ENCODE data around the gene CPVL.

CPVL gene

DNA sequence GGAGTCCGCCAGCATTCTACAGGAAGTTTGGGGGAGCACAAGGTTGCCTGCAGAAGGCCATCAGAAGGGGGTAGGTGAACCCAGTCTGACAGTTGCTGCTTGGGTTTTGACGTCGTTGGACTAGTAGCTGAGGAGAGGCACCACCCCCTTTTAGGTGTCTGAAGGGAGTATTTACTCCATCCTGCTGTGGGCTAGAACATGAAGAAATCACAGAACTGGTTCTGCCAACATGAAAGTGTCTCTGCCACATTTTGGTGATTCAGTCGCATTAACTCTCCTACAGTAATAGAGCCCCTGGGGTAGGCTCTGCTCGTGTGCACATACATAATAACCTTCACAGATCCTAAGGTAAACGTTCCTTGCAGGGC is 187.4 kb downstream of the CPVL start:
- DNase-seq, result no peak

DNA sequence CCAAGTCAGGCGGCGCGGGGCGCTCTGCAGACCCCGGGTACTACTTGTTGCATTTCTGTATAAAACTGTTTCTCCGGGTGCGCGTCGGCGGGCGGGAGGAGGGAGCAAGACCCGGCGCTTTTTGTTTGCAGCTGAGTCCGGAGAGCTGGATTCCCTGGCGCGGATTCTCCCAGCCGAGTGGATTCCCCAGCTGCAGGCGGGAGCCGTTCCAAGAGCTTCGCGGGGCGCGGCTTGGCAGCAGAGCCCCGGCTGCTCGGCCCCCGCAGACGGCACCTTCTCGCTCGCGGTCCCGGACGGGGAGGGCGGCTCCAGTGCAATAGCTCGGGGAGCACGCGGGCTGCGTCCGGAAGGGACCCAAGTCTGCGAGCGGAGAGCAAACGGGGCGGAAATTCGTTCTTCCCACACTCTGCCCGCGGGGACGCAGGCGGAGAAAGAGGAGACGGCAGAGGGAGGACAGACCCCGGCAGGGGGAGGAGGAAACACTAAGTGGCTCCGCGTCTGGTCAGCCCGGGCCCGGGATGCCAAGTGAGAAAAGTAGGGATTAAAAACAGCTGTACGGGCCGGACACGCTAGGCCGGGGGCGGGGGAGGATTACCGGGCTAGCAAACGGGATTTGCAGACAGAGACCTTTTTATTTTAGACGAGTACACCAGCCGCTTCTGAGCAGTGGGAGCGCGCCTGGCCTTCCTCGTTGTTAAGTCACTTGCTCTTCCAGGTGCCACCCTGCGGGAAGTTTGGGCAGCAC is 187.9 kb downstream of the CPVL start, which contains the start of gene TRIL:
Gene TRIL, minus strand, starts transcription at position 96 of the 745 bp plus-strand sequence. CDS start 284 bp downstream, outside the sequence.
- no peak for DNase-seq

DNA sequence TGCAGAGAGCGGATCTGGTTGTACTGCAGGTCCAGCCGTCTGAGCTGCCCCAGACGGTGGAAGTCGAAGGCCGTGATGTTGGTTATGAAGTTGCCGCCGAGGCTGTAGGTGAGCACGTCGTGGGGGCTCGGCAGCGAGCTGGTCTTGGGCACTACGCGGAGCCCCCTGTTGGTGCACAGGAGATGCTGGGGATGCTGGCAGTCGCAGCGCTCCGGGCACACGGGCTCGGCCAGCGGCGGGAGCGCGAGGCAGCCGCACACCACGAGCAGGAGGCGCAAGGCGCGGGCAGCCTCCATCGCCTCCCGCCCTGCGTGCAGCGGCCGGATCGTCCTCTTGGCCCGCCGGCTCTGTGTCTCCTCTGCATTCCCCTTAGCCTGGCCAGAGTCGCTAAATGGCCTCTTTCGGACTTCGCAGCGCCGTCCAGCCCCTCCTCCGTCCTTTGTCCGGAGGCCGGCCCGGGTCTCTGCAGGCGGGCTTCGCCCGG is 188.5 kb downstream of the CPVL start:
- DNase-seq, result no peak

DNA sequence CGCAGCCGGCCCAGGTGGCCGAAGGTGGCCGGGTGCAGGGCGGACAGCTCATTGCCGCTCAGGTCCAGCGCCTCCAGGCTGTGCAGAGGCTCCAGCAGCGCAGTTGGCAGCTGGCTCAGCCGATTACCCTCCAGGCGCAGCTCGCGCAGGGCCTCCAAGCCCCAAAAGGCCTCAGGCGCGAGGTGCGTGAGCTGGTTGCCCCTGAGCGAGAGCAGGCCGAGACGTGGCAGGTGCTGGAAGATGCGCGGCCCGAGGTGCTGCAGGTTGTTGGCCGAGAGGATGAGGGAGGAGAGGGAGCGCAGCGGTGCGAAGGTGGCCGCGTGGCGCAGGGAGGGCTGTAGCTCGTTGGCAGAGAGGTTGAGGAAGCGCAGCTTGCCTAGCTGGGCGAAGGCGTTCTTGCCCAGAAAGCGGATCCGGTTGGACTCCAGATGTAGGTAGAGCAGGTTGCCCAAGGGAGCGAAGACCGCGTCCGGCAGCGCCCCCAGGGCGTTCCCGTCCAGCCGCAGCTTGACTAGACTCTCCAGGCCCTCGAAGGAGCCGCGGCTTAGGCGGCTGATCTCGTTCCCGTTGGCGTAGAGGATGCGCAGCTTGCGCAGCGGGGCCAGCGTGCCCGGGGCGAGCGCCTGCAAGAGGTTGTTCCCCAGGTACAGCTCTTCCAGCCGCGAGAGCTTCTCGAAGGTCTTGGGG is 189.1 kb downstream of the CPVL start:
- DNase-seq, result peak in 1 of 5 donors; percentile 4

DNA sequence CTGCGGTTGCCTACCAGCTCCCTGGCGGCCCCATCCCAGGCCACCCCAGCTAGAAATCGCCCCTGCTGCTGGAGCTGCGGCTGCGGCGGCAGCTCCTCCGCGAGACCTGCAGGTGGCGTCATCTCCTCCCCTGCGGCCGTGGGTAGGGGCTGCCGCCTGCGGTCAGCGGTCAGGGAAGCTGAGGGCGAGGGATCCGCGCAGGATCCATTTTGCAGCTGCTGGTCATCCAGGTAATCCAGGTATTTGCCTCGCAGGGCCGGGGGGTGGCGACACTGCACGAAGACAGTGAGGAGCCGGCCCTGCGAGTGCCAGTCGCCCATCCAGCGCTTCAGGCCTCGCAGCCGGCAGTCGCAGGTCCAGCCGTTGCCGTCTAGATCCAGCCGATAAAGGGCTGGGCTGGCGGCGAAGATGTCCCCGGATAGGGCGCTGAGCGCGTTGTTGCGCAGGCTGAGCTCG is 189.7 kb downstream of the CPVL start:
- DNase-seq, result peak in 1 of 5 donors; percentile 15

DNA sequence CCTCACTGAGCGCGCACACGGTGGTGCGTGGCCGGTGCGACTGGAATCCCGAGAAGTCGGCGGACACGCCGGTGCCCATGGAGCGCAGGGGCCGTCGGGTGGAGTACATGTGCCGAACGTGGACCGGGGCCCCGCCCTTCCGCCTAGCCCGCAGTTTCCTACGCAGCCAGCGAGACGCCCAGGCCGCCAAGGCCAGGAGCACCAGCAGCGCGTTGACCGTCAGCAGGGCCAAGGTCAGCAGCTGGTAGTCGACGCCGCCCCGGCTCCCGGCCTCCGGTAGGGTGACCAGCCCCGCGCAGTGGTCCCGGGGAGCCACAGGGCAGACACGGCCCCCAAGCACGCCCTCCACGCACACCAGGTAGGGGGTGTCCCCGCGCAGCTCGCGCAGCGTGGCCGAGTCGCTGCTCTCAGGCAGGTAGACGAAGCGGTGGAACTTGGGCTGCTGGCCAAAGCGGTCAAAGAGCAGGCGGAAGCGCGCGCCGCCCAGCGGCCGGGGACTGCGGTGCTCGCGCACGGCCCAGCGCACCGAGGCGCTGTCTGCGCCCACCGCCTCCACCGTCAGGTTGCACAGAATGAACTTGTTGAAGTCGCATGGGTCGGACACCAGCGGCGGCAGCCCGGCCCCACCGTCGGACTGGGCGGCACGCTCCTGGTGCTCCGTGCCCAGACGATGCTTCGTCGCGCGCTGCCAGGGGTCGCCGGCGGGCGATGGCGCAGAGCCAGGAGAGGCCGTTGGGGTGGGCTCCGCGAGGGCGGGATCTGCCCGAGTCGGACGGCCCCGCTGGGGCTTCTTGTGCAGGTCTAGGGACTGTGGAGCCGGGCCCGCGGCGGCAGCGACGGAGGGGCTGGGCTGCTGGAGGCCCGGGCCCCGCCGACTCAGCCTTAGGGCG is 190.4 kb downstream of the CPVL start:
- DNase-seq, result peak in 1 of 5 donors; percentile 20

DNA sequence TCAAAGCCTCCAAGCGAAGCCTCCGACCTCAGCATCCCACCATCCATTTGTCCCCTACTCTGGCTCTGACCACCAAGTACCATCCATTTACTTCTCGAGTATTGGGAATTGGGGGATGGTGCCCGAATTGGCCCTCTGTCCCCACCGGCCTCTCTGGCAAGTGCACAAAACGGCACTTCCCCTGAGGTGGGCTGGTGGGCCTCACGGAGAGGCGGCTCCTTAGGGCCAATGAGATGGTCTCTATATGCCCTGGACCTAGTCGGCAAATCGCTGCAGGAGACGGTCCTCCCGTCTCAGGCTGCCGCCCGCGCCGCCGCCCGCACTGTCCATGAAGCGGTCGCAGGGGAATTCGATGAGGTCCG is 191.0 kb downstream of the CPVL start:
- no peak for DNase-seq

DNA sequence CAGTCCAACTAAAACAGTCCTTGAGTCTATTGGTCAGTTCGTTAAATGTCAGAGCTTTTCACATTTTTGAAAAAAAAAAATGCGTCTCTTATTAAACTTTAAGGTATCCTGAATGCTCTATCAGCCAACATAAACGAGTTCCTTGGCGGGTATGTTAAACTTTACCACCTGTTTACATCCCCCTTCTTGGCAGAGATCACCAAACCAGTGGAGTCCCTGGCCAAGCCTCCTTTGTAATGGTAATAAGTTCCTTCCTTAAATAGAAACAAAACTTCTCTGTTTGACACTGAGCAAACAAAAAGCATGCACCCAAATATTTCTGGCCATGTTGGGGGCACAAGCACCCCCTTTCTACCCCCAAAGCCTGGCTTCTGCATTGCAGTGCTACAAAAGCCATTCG is 191.4 kb downstream of the CPVL start:
- no peak for DNase-seq

DNA sequence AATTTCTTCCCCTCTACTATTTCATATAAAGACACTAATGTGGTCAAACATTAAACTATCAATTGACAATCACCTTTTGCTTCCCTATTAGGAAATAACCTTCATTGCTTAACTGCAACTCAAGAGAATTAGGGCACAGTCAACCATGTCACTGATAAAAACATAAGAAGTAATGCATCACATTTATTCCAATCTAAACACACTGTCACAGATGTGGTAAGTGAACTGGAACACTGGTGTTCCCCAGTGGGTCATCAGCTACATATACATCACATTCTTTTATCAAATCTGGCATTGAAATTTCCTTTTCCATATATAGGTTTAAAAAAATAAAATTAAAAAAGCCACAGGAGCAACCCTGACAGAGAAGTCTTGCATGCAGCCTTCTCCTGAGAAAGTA is 191.9 kb downstream of the CPVL start:
- no peak for DNase-seq

DNA sequence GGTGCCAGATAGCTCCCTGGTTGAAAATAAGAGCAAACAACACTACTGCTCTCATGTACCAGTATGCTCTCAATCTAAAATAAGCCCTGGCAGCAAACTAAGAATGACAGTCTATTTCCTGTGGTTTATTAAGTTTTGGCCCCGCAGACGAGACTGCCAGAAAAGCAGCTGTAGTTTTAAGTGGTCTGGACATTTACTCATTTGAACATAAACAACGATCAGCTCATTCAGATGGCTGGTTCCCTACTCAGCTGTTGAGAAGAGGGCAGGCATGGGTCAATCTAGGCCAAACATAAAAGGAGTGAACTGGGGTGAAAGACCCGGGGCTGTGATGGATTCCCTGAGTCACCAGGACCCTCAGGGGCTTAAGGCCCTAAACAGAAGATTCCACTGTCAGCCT is 192.7 kb downstream of the CPVL start:
- DNase-seq, result no peak
